Posterior vena cava (tissue), 2 donors: Measurements from ENCODE around the gene METTL26. TPM values are rescaled to one million over a fixed set of nuclear protein-coding genes. Genes with fewer than 3 reads are reported as not detected.

Experiments
- DNase-seq: peaks from one replicate; pipeline ENCODE4 v3.0.0-alpha.2; 2020; ENCODE audit warnings: low spot score
- intact Hi-C, 2 donors: fragments of 100-400 bp; cut with DNase I; formaldehyde crosslinking; loops; one replicate each; pipeline versions ENCODE4 v1.14.1 to v1.14.2; 2022 to 2023
- total RNA-seq, 2 donors: library from RNA; stranded (reverse); fragmentation: NEBNext Ultra II Directional; extraction: Animal tissue kit (Norgen Biotek cat#: 25700); gene quantifications; one replicate each; pipeline ENCODE4 v1.2.1, GENCODE V29; 2021
- donor health status: DM: yes; HTN: yes; CAD: no.
- donor health status: DM: yes; HTN: yes; CAD: no.

The METTL26 gene
- total RNA-seq, 2 donors from 2014 or later: 43.3 to 63.2 TPM

- no peak for DNase-seq
- intact Hi-C loops: no loop called here
These were observed 8.5 kb upstream of the METTL26 start for GRCh38 chr16:644556-644955.

- DNase-seq: no peak
- intact Hi-C loops: no loop called here
These were observed 6.9 kb upstream of the METTL26 start for GRCh38 chr16:643050-643368.

- DNase-seq: no peak
- intact Hi-C loops: no loop called here
These were observed 6.3 kb upstream of the METTL26 start for GRCh38 chr16:642189-643049.

GRCh38 chr16:641326-642188, 5.5 kb upstream of the METTL26 start, which contains the start of gene MCRIP2:
TSS of gene MCRIP2 (plus strand) at chr16:641828. CDS start at chr16:641992, 164 bp downstream.
- DNase-seq: peak; percentile 94
- intact Hi-C loops: no loop called here

DNA sequence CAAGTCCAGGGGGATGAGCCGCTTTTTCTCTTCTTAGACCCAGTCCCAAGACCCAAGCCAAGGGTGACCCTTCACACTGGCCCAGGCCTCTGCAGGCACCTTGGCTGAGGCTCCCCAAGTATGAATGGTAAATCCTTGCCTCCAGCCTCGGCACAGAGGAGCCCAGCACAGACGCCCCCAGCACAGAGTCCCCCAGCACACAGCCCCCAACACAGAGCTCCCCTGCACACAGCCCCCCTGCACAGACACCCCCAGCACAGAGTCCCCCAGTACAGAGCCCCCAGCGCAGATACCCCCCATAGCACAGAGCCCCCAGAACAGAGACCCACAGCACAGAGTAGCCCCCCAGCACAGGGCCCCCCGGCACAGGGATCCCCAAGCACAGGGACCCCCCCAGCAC, 4.5 kb upstream of the METTL26 start:
- intact Hi-C loops: no loop called here
- DNase-seq: no peak

DNA sequence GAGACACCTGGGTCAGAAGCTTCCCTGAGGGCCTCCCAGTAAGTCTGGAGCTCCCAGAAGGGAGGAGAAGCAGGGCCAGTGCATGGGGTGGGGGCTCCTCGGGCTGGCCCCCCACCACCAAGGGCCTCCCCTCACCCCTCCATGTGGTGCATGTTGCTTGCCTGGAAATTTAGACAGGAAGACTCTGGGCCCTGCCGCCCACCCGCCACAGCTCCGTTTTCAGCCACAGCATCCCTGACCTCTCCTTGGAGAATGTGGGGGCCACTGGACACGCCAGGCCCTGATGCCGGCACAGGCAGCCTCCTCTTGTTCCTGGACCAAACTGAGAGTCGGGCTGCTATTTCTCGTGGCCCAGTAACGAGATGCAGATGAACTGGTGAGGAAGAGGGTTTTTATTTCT, 2.7 kb upstream of the METTL26 start:
- DNase-seq: no peak
- intact Hi-C loops: no loop called here

- no peak for DNase-seq
- intact Hi-C loops: no loop called here
These were observed 2.0 kb upstream of the METTL26 start for GRCh38 chr16:638034-638543.

GRCh38 chr16:637081-638018, 1.2 kb upstream of the METTL26 start:
- peak; percentile 97 for DNase-seq
- intact Hi-C loops: no loop called here

GRCh38 chr16:635573-636205, 416 bp downstream of the METTL26 start:
- DNase-seq: no peak
- intact Hi-C loops: no loop called here

GRCh38 chr16:634996-635395, 1.1 kb downstream of the METTL26 start:
- intact Hi-C loops: loop anchor here in 1 of 2 donors (5.0 kb wide), 1 partner anchor 43 kb away; the partner anchor contains the start of gene RAB40C
- no peak for DNase-seq

GRCh38 chr16:634051-634670, 1.9 kb downstream of the METTL26 start:
- DNase-seq: no peak
- intact Hi-C loops: loop anchor here in 1 of 2 donors (5.0 kb wide), 1 partner anchor 42 kb away; the partner anchor contains the start of gene RAB40C

DNA sequence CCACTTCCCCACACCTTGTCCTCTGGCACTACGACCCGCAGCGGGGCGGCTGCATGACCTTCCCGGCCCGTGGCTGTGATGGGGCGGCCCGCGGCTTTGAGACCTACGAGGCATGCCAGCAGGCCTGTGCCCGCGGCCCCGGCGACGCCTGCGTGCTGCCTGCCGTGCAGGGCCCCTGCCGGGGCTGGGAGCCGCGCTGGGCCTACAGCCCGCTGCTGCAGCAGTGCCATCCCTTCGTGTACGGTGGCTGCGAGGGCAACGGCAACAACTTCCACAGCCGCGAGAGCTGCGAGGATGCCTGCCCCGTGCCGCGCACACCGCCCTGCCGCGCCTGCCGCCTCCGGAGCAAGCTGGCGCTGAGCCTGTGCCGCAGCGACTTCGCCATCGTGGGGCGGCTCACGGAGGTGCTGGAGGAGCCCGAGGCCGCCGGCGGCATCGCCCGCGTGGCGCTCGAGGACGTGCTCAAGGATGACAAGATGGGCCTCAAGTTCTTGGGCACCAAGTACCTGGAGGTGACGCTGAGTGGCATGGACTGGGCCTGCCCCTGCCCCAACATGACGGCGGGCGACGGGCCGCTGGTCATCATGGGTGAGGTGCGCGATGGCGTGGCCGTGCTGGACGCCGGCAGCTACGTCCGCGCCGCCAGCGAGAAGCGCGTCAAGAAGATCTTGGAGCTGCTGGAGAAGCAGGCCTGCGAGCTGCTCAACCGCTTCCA, 2.6 kb downstream of the METTL26 start:
- peak; percentile 79 for DNase-seq
- intact Hi-C loops: loop anchor here in 1 of 2 donors (5.0 kb wide), 1 partner anchor 41 kb away; the partner anchor contains the start of gene RAB40C

DNA sequence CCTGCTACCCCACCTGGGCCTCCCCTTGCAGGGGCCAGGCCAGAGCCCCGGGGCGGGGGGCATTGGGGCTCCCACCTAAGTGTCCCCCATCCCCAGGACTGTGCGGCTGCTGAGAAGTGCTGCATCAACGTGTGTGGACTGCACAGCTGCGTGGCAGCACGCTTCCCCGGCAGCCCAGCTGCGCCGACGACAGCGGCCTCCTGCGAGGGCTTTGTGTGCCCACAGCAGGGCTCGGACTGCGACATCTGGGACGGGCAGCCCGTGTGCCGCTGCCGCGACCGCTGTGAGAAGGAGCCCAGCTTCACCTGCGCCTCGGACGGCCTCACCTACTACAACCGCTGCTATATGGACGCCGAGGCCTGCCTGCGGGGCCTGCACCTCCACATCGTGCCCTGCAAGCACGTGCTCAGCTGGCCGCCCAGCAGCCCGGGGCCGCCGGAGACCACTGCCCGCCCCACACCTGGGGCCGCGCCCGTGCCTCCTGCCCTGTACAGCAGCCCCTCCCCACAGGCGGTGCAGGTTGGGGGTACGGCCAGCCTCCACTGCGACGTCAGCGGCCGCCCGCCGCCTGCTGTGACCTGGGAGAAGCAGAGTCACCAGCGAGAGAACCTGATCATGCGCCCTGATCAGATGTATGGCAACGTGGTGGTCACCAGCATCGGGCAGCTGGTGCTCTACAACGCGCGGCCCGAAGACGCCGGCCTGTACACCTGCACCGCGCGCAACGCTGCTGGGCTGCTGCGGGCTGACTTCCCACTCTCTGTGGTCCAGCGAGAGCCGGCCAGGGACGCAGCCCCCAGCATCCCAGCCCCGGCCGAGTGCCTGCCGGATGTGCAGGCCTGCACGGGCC, 3.4 kb downstream of the METTL26 start:
- peak; percentile 76 for DNase-seq
- intact Hi-C loops: loop anchor here in 1 of 2 donors (5.0 kb wide), 1 partner anchor 40 kb away; the partner anchor contains the start of gene RAB40C

GRCh38 chr16:631808-632358, 4.2 kb downstream of the METTL26 start:
- intact Hi-C loops: loop anchor here in 1 of 2 donors (5.0 kb wide), 1 partner anchor 40 kb away; the partner anchor contains the start of gene RAB40C
- DNase-seq: no peak

- intact Hi-C loops: loop anchor here in 1 of 2 donors (5.0 kb wide), 1 partner anchor 39 kb away; the partner anchor contains the start of gene RAB40C
- DNase-seq: peak; percentile 85
These were observed 5.2 kb downstream of the METTL26 start, which contains the start of gene WFIKKN1 for GRCh38 chr16:630815-631405. TSS of gene WFIKKN1 (plus strand) at chr16:630985. CDS start at chr16:631254, 269 bp downstream.
